Kidney capillary endothelial cell (primary cell): ENCODE measurements around the gene ADRM1.

Experiments used
- DNase-seq: peaks from one replicate; pipeline ENCODE4 v3.0.0-alpha.2; 2018; ENCODE audit warnings: low spot score

The ADRM1 gene

DNA sequence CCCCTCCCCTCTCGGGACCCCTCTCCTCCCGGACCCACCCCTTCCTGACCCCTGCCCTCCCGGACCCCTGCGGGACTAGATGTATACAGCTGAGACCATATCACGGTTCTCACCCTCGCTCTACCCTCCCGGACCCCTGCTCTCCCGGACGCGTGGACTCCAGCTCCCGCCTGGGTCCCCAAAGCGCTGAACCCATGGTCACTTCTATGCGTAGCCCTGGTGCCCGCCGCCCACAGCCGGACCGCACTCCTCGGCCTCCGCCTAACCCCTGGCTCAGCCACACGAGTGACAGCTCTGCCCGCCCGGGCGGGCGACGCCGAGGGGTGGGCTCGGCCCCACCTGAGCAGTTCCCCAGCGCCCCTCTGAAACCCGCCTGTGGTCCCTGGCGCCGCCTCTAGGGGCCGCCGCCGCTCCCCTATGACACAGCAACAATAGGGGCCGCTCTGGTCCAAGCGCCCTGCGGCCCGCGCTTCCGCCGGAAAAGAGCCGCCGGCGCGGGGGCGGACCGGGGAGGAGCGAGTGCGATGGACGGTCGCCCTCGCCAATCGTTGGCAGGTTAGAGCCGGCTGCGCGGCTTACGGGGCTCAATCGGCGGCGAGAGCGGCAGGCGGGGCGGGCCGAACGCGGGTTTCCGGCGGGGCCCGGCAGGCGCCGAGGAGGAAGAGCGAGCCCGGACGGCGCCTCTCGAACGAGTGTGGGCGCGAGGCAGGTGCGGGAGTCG lies at the start of gene ADRM1:
Gene ADRM1, plus strand, starts transcription at position 657 of the 721 bp plus-strand sequence. CDS start 572 bp downstream, outside the sequence.
- peak; percentile 92 for DNase-seq

- no peak for DNase-seq
Observed at GRCh38 chr20:62253398-62253797, 49.4 kb upstream of the ADRM1 start.

- no peak for DNase-seq
Observed at GRCh38 chr20:62254021-62254724, 48.6 kb upstream of the ADRM1 start.

GRCh38 chr20:62255976-62256375 lies 46.8 kb upstream of the ADRM1 start:
- no peak for DNase-seq

DNA sequence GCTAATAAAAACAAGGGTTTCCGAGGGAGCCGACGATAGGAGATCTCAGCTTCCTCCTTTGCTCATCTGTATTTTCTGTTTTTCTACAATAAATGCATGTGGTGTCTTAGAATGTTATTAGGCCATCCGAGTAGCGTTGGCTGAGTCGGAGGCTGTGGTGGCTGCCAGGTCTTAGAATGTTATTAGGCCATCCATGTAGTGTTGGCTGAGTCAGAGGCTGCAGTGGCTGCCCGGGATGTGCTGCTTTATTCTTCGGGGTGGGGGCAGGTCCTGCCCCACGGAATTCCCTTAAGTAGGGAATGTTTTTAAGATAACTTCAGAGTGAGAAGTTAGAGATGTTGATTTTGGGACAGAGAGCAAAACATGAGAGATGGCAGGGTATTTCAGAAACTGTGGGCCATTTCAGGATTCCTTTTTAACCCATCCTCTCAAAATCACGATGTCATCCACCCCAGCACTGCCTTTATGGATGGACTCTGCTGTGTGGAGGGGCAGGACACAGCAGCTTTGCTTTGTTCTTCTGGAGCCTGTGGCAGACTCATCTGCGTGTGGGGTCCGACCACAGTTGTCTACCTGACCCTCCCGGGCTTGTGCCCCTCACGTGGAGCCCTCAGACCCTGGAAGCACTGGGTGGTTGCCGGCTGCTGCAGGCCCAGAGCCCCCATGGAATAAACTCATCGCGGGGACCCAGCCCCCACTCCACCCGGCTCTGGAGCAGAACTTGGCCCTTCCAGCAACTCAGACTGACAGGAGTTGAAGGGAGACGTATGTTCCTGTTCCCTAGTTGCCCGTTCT lies 44.1 kb upstream of the ADRM1 start:
- no peak for DNase-seq

DNA sequence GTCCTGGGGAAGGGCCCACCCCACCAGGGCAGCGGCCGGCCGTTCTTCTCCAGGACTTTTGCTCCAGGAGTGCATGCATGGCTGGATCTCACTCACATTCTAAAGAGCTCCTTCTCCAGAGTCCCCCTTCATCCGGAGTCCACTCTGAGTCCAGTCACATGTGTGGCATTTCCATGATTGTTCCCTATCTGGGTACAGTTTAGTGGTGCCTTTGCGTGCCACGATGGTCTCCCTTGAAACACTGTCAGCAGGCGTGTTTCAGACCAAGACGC lies 43.6 kb upstream of the ADRM1 start:
- DNase-seq, result no peak

DNA sequence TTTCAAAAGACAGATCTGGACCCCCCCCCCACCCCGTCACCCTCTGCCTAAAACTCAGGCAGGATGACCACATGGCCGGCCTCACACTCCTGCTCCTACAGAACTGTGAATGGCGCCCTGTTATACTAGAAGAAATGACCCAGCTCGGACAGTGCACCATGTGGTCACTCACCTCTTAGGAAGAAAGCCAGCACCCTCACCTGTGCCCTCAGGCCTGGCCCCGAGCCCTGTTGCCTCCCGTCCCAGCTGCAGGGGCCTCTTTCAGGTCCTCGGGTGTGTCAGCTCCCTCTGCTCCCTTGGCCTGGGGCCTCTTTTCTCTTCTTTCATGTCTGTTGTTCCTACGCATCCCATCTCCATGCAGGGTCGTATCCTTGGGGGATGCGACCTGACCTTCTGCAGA lies 40.7 kb upstream of the ADRM1 start:
- no peak for DNase-seq

DNA sequence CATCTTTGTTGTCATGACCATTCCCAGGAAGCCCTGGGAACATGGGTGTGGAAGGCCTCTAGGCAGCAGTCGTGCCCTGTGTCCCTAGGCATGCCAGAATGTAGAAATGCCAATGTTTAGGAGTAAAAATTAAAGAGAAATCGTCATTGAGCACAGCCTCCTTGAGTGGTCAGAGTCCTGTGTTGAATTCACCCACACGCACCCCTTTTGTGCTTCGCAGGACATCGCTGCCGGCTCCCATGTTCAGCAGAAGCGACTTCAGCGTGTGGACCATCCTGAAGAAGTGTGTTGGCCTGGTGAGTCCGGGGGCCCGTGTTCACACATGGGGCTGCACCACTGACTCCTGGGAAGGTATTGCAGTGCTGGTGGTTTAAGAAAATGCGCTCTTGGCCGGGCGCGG lies 39.4 kb upstream of the ADRM1 start:
- no peak for DNase-seq

- no peak for DNase-seq
Observed at GRCh38 chr20:62265365-62265764, 37.4 kb upstream of the ADRM1 start.

- DNase-seq, result no peak
Observed at GRCh38 chr20:62266340-62266739, 36.5 kb upstream of the ADRM1 start.

- DNase-seq, result no peak
Observed at GRCh38 chr20:62266851-62267250, 35.9 kb upstream of the ADRM1 start.

GRCh38 chr20:62267543-62267942 lies 35.3 kb upstream of the ADRM1 start:
- DNase-seq, result no peak

GRCh38 chr20:62268228-62268900 lies 34.4 kb upstream of the ADRM1 start:
- no peak for DNase-seq

- DNase-seq, result no peak
Observed at GRCh38 chr20:62269378-62269777, 33.4 kb upstream of the ADRM1 start.

- DNase-seq, result no peak
Observed at GRCh38 chr20:62269871-62270270, 32.9 kb upstream of the ADRM1 start.

GRCh38 chr20:62272200-62272599 lies 30.6 kb upstream of the ADRM1 start:
- no peak for DNase-seq

- no peak for DNase-seq
Observed at GRCh38 chr20:62273416-62273815, 29.4 kb upstream of the ADRM1 start.

GRCh38 chr20:62274332-62274950 lies 28.4 kb upstream of the ADRM1 start:
- DNase-seq, result no peak

GRCh38 chr20:62275219-62275618 lies 27.6 kb upstream of the ADRM1 start:
- no peak for DNase-seq

- no peak for DNase-seq
Observed at GRCh38 chr20:62276439-62276838, 26.4 kb upstream of the ADRM1 start.

DNA sequence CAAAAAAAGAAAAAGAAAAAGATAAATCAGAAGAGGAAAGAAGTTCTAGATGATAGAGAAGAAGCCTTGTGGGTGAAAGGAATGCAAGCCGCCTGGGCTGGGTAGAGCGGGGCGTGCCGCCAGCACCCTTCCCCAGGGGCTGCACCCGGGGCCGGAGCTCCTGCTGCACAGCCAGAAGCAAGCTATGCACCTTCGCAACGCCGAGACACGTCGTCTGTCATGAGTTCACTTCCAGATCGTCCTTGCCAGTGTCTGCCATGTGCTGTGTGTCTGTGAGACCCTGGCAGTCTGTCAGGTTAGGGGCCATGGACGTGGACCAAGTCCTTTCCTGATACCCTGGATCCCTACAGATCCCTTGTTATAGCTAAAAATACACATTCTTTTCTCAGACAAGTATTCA lies 25.5 kb upstream of the ADRM1 start:
- no peak for DNase-seq

- no peak for DNase-seq
Observed at GRCh38 chr20:62280303-62280702, 22.5 kb upstream of the ADRM1 start.
